Immature natural killer cell (primary cell): ENCODE measurements around the gene RASSF1. TPM values are rescaled to one million over a fixed set of nuclear protein-coding genes. Genes with fewer than 3 reads are reported as not detected.

Experiments used
- DNase-seq, 3 donors: peaks; one replicate each; pipeline ENCODE4 v3.0.0; 2022; ENCODE audit warnings: mixed read lengths in 1 of 3
- H3K27ac Mint-ChIP-seq, 6 donors: one replicate each; pipeline ENCODE4 v1.8.0; 2020; ENCODE audit warnings: mixed read lengths in 6 of 6, mild to moderate bottlenecking in 5 of 6, inconsistent platforms in 4 of 6, moderate library complexity in 3 of 6
- H3K27me3 Mint-ChIP-seq, 3 donors: one replicate each; pipeline ENCODE4 v1.8.0; 2020 to 2021; ENCODE audit warnings: low read depth in 3 of 3, mild to moderate bottlenecking in 3 of 3, mixed read lengths in 3 of 3, moderate library complexity in 3 of 3, inconsistent platforms in 1 of 3
- H3K36me3 Mint-ChIP-seq, 3 donors: one replicate each; pipeline ENCODE4 v1.8.0; 2020; ENCODE audit warnings: mixed read lengths in 3 of 3, inconsistent platforms in 2 of 3, mild to moderate bottlenecking in 2 of 3
- H3K4me1 Mint-ChIP-seq, 2 donors: one replicate each; pipeline ENCODE4 v1.8.0; 2020; ENCODE audit warnings: inconsistent platforms in 2 of 2, mild to moderate bottlenecking in 2 of 2, mixed read lengths in 2 of 2, moderate library complexity in 1 of 2
- H3K4me3 Mint-ChIP-seq, 5 donors: one replicate each; pipeline ENCODE4 v1.8.0; 2020; ENCODE audit warnings: mild to moderate bottlenecking in 5 of 5, mixed read lengths in 5 of 5, inconsistent platforms in 3 of 5, moderate library complexity in 3 of 5
- H3K9me3 Mint-ChIP-seq, 6 donors: one replicate each; pipeline ENCODE4 v1.8.0; 2020; ENCODE audit warnings: mild to moderate bottlenecking in 6 of 6, mixed read lengths in 6 of 6, inconsistent platforms in 4 of 6, moderate library complexity in 3 of 6
- polyA plus RNA-seq, 3 donors: library from polyadenylated mRNA; unstranded; fragments of 300-500 nt; fragmentation: Illumina TruSeq; gene quantifications; one replicate each; pipeline ENCODE4 v1.2.3, GENCODE V29; 2021

RASSF1 gene
- polyA plus RNA-seq, 3 donors from 2014 or later, result 172 to 253 (median 187) TPM

DNA sequence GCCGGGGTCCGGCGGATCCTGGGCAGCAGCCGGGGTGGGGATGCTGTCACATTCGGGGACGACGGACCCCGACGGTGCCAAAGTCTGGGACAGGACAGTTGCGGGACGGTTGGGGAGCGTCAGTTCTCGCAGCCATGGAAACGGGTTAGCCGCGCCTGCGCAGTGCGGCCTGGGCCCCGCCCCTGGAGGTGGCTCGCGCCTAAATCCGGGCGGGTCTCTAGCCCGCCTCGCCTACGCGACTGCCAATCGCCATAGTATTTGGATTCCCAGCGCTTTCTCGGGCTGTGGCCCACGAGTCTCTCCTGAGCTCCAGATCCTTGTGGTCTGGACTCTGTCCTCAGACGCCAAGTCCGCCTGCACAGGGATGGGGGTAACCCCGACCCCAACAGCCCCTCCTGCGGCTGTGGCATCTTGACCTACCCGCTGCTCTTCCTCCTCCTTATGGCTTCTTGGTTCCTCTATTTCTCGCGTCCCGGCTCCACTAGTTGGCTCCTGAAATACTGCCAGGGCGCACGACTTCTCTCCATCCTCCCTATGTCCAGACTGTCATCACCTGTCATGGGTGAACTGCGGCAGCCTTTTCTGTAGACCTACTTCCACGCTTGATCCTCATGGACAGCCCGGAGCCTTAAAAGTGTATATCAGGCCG is 5.1 kb upstream of the RASSF1 start, which contains the start of gene ZMYND10:
TSS of gene ZMYND10 (minus strand) at position 147 of the 649 bp plus-strand sequence. CDS start 153 bp downstream, outside the sequence.
- peak; percentile 50 to 65 (median 56) for DNase-seq
- Mint-ChIP-seq H3K9me3 (no peaks in the 10 kb centered on the region), H3K36me3 (peaks cover 0 to 14% (median 11%) of the 10 kb centered on the region in 3 donors), H3K4me1 (peaks cover 83 to 88% of the 10 kb centered on the region in 2 donors), H3K4me3 (peak within 1 kb of the TSS; percentile 60 to 75 (median 66)), H3K27ac (peak within 1 kb of the TSS in 5 of 6 donors; percentile 39 to 79 (median 40)), H3K27me3 (peaks cover 12 to 15% (median 13%) of the 10 kb centered on the region in 3 donors)

DNA sequence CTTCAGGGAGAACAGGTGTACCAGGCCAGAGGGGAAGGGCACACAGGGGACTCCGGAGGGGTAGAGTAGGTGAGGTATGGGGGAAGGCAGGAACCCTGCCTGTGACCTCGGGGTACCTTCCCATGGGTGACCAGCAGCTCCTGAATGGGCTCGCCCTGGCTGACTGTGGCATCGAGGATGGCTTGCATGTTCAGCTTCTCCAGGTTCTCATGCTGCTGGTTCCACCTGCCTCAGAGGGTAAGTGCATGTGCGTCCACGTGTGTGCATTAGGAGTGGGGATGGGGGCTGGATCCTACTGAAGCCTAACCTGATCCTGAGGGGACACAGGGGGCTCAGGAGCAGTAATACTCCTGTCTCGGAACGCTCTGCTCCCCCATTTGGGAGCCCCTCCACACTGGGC is 4.4 kb upstream of the RASSF1 start:
- H3K36me3 Mint-ChIP-seq, result peaks cover 0 to 10% (median 10%) of the 10 kb centered on the region in 3 donors
- no peaks in the 10 kb centered on the region for H3K9me3 Mint-ChIP-seq
- DNase-seq, result no peak
- H3K27me3 Mint-ChIP-seq, result peaks cover 9 to 15% (median 10%) of the 10 kb centered on the region in 3 donors
- H3K4me3 Mint-ChIP-seq, result peak overlapping the region in 3 of 5 donors; percentile 15 to 33 (median 33)
- peak overlapping the region in 2 of 6 donors; percentile 40 to 70 for H3K27ac Mint-ChIP-seq
- peaks cover 76 to 82% of the 10 kb centered on the region in 2 donors for H3K4me1 Mint-ChIP-seq

DNA sequence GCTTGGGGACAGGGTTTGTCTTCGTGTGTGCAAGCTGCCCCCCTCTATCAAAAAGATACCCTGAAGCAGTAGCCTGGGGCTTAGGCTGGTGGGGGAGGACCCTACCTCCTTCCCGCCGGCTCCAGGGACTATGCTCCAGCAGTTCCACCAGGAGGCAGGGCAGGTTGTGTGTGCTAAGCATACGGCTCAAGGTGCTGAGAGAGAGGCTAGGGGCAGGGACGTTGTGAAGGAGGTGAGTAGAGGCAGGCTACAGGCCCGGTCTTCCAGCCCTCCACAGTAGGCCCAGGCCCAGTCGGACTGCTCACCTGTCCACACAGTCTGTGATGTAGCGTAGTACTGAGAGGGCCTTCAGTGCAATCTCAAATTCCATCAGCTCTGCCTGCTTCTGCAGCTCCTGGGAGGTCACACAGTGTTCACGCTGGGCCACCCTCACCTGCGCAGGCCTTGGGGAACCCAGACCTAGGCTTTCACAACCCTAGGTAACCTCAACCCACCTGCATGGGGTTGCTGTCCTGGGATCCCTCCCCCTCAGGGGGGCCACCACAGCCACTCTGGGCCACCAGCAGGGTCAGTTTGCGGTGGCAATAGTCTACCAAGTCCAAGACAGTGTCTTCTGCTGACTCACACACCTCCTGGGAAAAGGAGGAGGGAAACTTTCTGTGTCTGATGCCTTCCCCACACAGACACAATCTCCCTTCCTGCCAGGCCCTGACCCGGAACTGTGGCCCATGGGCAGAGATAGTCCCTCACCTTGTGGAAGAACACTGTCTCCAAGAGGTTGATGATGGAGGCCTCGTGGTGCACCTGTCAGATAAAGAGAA is 2.4 kb upstream of the RASSF1 start:
- no peaks in the 10 kb centered on the region for H3K9me3 Mint-ChIP-seq
- peak overlapping the region in 5 of 6 donors; percentile 89 to 95 (median 92) for H3K27ac Mint-ChIP-seq
- H3K27me3 Mint-ChIP-seq, result peaks cover 13 to 30% (median 24%) of the 10 kb centered on the region in 3 donors
- no peak overlapping the region for H3K4me3 Mint-ChIP-seq
- DNase-seq, result no peak
- H3K4me1 Mint-ChIP-seq, result peaks cover 69 to 75% of the 10 kb centered on the region in 2 donors
- H3K36me3 Mint-ChIP-seq, result peaks cover 7 to 21% (median 10%) of the 10 kb centered on the region in 3 donors

DNA sequence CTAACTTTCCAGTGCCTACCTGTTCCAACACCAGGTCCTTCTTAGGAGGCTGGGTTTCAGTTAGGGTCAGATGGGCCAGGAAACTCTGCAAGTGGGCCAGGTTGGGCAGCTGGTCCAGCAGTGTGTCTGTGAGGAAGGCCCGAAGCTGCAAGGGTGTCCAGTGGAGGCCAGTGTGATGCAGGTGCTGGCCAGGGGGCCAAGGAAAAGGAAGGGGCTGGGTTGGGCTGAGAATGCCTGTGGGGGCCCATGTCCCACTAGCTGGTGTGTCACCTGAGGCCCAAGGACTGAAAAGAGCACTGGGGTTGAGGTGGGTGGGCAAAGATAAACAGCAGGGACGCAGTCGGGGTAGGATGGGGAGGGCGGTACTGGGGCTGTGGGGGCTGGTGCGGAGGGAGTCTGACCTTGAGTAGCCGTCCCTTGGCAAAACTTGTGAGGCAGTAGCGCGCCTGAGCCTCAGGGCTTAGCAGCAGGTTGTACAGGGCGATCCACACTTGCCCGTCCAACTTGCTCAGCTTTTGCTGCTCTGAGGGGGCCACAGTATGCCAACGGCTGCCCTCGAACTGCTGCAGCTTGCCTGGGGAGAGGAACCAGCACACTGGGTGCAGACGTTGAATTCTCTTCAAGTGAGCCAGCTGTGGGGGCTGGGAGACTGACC is 1.5 kb upstream of the RASSF1 start:
- Mint-ChIP-seq H3K4me1 (peaks cover 65 to 69% of the 10 kb centered on the region in 2 donors), H3K27ac (peak overlapping the region; percentile 84 to 95 (median 92)), H3K27me3 (peaks cover 16 to 35% (median 27%) of the 10 kb centered on the region in 3 donors), H3K9me3 (no peaks in the 10 kb centered on the region), H3K36me3 (peaks cover 4 to 20% (median 7%) of the 10 kb centered on the region in 3 donors), H3K4me3 (peak overlapping the region; percentile 66 to 98 (median 86))
- no peak for DNase-seq

DNA sequence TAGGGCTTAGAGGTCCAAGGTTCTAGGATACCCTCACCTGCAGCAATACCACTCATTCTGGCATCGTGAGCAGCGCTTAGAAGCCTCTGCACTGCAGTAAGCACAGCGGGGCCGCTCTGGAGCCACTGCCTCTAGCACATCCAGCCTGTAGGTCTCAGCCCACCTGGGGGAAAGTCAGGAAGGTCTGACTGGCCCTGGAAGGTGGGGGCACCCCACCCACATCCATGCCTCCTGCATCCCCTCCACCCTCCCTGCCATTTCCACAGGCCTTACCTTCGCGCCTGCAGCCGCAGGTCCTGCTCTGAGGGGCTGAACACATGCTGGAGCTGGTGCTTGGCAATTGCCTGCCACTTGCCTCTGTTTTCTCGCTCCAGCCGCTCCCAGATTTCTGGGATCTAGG is 901 bp upstream of the RASSF1 start:
- peak in 2 of 3 donors; percentile 28 to 34 for DNase-seq
- H3K4me1 Mint-ChIP-seq, result peaks cover 65 to 69% of the 10 kb centered on the region in 2 donors
- peak overlapping the region; percentile 75 to 98 (median 90) for H3K4me3 Mint-ChIP-seq
- H3K27ac Mint-ChIP-seq, result peak overlapping the region; percentile 84 to 95 (median 92)
- no peaks in the 10 kb centered on the region for H3K9me3 Mint-ChIP-seq
- H3K27me3 Mint-ChIP-seq, result peaks cover 16 to 36% (median 28%) of the 10 kb centered on the region in 3 donors
- peaks cover 6 to 21% (median 8%) of the 10 kb centered on the region in 3 donors for H3K36me3 Mint-ChIP-seq

DNA sequence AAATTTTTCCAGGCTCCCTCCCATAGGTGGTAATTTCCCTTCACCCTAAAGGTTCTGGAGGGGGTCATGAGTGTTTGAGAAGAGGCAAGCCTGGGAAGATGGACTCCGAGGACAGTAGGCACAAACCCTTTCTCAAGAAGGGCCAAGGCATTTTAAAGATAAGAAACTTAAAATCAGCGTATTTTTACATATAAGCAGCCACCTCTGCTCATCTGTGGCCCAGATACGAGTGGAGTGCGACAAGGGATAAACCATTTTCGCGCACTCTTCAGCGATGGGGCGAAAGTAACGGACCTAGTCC is 539 bp downstream of the RASSF1 start:
- Mint-ChIP-seq H3K4me1 (peaks cover 63 to 71% of the 10 kb centered on the region in 2 donors), H3K27me3 (peaks cover 16 to 37% (median 31%) of the 10 kb centered on the region in 3 donors), H3K36me3 (peaks cover 9 to 22% (median 10%) of the 10 kb centered on the region in 3 donors), H3K27ac (peak overlapping the region; percentile 93 to 99 (median 97)), H3K4me3 (peak overlapping the region; percentile 90 to 99 (median 98)), H3K9me3 (no peaks in the 10 kb centered on the region)
- DNase-seq, result peak in 1 of 3 donors; percentile 22

DNA sequence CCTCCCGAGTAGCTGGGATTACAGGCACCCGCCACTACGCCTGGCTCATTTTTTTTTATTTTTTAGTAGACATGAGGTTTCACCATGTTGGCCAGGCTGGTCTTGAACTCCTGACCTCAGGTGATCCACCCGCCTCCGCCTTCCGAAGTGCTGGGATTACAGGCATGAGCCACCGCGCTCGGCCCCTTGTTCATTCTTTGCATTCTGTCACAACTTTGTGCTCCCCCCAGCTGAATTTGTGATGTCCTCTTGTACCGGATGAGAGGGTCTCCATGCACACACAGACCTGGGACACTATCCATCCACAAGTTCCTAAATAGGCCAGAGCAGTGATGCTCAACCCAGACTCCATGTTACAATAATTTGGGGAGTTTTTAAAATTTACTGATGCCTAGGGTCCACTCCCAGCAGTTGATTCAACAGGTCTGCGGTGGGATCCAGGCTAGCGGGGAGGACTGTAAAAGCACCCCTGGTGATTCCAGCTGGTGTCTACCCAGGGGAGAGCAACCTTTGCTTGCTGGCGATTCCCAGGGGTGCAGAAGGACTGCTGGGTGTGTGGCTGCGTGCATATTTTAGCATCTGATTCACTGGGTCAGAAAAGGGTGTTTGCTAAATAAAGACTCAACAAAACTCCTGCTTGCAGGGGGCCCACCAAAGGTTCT is 1.0 kb downstream of the RASSF1 start:
- no peak for DNase-seq
- H3K36me3 Mint-ChIP-seq, result peaks cover 9 to 22% (median 10%) of the 10 kb centered on the region in 3 donors
- peaks cover 66 to 71% of the 10 kb centered on the region in 2 donors for H3K4me1 Mint-ChIP-seq
- H3K9me3 Mint-ChIP-seq, result no peaks in the 10 kb centered on the region
- H3K4me3 Mint-ChIP-seq, result peak overlapping the region; percentile 90 to 99 (median 98)
- peak overlapping the region; percentile 93 to 99 (median 97) for H3K27ac Mint-ChIP-seq
- H3K27me3 Mint-ChIP-seq, result peaks cover 16 to 37% (median 31%) of the 10 kb centered on the region in 3 donors

DNA sequence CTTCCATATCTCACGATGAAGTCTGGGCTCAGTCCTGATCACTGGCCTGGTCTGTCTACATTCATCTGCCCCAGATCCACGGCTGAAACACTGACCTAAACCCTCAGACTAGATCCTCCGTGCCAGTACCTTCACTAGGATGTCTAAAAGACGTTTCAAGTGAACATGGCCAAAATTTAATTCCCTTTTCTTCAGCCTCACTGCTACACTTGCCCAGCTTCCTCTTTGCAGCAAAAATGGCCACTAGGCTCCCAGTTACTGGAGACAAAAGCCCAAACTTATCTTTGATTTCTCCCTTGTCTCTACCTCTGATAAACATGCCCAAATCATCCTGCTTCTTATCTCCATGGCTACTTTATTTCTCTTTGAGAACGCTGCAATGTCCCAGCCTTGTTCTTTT is 1.7 kb downstream of the RASSF1 start:
- Mint-ChIP-seq H3K4me3 (peak overlapping the region; percentile 90 to 99 (median 98)), H3K36me3 (peaks cover 9 to 22% (median 15%) of the 10 kb centered on the region in 3 donors), H3K27ac (peak overlapping the region; percentile 93 to 99 (median 97)), H3K4me1 (peaks cover 69 to 75% of the 10 kb centered on the region in 2 donors), H3K27me3 (peaks cover 16 to 38% (median 31%) of the 10 kb centered on the region in 3 donors), H3K9me3 (no peaks in the 10 kb centered on the region)
- no peak for DNase-seq

DNA sequence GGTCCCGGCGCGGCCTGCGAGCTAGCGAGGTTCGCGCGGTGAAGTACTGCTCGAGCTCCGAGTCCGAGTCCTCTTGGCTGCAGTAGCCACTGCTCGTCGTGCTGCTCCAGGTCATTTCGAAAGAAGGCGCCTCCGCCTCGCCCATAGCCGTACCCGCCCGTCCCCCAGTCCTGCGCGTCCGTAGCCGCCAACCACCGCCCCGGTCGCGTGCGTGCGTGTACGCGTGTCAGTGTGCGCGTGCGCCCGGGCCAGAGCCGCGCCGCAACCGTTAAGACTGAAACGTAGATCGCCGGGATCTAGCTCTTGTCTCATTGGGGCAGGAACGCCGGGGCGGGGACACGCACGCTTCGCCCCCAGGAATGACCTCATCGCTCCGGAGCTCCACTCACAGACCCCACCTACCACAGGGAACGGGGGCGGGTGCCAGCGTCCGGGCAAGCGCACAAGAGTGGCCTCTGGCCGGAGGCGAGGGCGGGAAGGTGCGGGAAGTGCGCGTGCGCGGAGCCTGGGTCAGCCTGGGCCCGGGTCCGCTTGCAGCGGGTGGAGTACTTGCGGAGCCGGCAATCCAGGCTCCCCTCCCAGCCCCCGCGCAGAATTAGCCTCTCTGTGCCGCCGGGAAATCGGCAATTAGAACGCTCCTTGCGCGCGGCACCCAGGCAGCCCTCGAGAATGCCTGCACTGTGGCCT is 3.3 kb downstream of the RASSF1 start:
- Mint-ChIP-seq H3K4me3 (peak overlapping the region; percentile 90 to 99 (median 98)), H3K4me1 (peaks cover 70 to 74% of the 10 kb centered on the region in 2 donors), H3K36me3 (peaks cover 13 to 22% (median 15%) of the 10 kb centered on the region in 3 donors), H3K27me3 (peaks cover 16 to 38% (median 31%) of the 10 kb centered on the region in 3 donors), H3K9me3 (no peaks in the 10 kb centered on the region), H3K27ac (peak overlapping the region; percentile 93 to 99 (median 97))
- DNase-seq, result peak; percentile 93 to 94 (median 93)

DNA sequence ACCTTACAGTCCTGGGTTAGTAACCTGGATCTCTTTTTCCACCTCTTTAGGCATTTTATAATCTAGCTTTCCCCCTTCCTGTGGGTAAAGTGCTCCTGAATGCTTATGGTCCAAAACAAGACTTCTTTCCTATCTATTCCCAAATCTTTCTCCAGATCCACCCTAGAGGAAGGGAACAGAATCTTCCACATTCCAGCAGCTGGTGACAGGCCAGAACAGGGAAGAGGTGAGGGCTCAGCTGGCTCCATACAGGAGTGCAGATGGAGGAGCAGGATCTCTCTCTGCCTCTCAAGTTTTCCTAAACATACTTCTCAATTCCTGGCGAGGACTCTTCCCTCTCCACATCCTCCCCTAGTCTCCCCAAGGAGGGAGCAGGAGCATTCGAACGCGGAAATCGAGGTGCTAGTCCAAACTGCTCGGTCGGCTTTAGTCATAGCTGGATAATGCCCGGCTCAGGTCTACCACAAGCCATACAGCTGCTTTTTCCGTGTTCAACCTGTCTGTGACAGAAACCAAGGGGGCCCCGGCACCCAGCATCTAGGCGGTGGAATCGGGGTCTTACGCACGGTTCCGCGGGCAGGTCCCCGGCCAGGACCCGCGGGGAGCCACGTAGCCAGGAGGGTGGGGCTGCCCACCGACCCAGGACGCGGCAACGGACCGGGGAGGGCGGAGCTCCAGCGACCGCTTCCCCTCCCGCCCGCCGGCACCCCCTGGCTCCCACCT is 4.0 kb downstream of the RASSF1 start:
- Mint-ChIP-seq H3K9me3 (no peaks in the 10 kb centered on the region), H3K4me1 (peaks cover 70 to 71% of the 10 kb centered on the region in 2 donors), H3K36me3 (peaks cover 15 to 22% (median 18%) of the 10 kb centered on the region in 3 donors), H3K4me3 (peak overlapping the region; percentile 90 to 99 (median 98)), H3K27me3 (peaks cover 16 to 38% (median 31%) of the 10 kb centered on the region in 3 donors), H3K27ac (peak overlapping the region; percentile 95 to 99 (median 96))
- no peak for DNase-seq

DNA sequence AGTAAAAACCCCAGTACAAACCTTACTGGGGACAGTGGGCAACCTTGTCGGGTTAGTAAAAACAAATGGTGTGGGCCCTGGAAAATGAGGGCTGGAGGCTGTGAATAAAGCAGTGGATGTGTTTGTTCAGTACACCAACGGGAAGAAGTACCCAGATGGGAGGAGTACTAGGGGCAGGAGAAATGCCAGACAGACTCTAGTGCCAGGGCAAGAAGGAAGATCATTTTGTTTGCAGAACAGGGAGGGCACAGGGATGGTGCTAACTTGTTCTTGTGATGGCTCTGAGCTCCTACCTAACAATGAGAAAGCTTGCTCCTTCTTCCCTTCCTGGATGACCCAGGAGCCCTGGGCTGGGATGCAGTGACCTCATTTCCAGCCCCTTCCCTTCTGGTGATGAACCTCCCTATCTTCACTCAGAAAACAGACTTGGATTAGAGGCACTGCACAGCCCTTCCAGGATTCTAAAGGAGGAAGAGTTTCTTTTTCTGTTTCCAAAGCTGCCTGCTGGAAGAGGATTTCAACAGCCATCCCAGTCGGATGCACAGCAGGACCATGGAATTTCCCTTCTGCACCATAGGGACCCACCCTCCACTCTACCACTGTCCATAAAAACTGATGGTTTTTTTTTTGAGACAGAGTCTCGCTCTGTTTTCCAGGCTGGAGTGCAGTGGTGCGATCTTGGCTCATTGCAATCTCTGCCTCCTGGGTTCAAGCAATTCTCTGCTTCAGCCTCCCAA is 6.1 kb downstream of the RASSF1 start:
- H3K9me3 Mint-ChIP-seq, result no peaks in the 10 kb centered on the region

More for the DNA sequence above, 6.1 kb downstream of the RASSF1 start:
- H3K36me3 Mint-ChIP-seq, result peaks cover 15 to 19% (median 16%) of the 10 kb centered on the region in 3 donors
- peak overlapping the region; percentile 93 to 97 (median 95) for H3K27ac Mint-ChIP-seq
- peak overlapping the region in 4 of 5 donors; percentile 50 to 67 (median 64) for H3K4me3 Mint-ChIP-seq
- H3K27me3 Mint-ChIP-seq, result peaks cover 11 to 23% (median 22%) of the 10 kb centered on the region in 3 donors
- DNase-seq, result no peak
- peaks cover 65 to 66% of the 10 kb centered on the region in 2 donors for H3K4me1 Mint-ChIP-seq
